K562 (cell line): ENCODE data around the gene PDLIM7. TPM values are rescaled to one million over a fixed set of nuclear protein-coding genes. Genes with fewer than 3 reads are reported as not detected.

Experiments used
- ARNT ChIP-seq, 2 experiments: fragments of 450-650 bp; IDR thresholded peaks; 2 replicates each; pipeline ENCODE4 v1.6.1; 2016; ENCODE audit warnings: mild to moderate bottlenecking in 1 of 2
- DACH1 ChIP-seq: fragments of 450-650 bp; IDR thresholded peaks from 2 replicates; pipeline ENCODE4 v1.6.1; 2018; ENCODE audit not compliant: partially characterized antibody
- DIDO1 ChIP-seq: fragments of 450-650 bp; IDR thresholded peaks from 2 replicates; pipeline ENCODE4 v1.6.1; 2016; ENCODE audit warnings: low read depth, missing biosample characterization, missing genetic modification characterization
- FOXM1 ChIP-seq, 2 experiments: fragments of 450-650 bp in 1 of 2; sonication (generic) in 1 of 2; formaldehyde crosslinking in 1 of 2; IDR thresholded peaks; 2 replicates each; pipeline versions ENCODE4 v1.6.1 to v1.9.0; 2017 to 2022; ENCODE audit warnings: low read depth in 2 of 2, mild to moderate bottlenecking in 2 of 2, missing genetic modification reagents in 1 of 2, moderate library complexity in 1 of 2
- NFATC3 ChIP-seq: fragments of 450-650 bp; IDR thresholded peaks from 2 replicates; pipeline ENCODE4 v1.6.1; 2017; ENCODE audit warnings: mild to moderate bottlenecking
- POLR2H ChIP-seq: IDR thresholded peaks from 2 replicates; pipeline ENCODE4 v1.6.1; 2016; ENCODE audit warnings: missing genetic modification characterization, low read depth, mild to moderate bottlenecking, control low read depth, missing compliant biosample characterization, moderate library complexity
- SETDB1 ChIP-seq: IDR thresholded peaks from one replicate; pipeline ENCODE4 v1.6.1; 2012; ENCODE audit warnings: low read length, control low read depth, inconsistent platforms
- SIN3A ChIP-seq, 2 experiments: fragments of 150-350 bp in 1 of 2; IDR thresholded peaks; 2 replicates each; pipeline ENCODE4 v1.6.1; 2011 to 2016; ENCODE audit warnings: borderline replicate concordance in 2 of 2, low read depth in 2 of 2, low read length in 2 of 2, mild to moderate bottlenecking in 2 of 2, moderate library complexity in 2 of 2; ENCODE audit not compliant: control insufficient read depth in 1 of 2
- SMARCA4 ChIP-seq: fragments of 450-650 bp; IDR thresholded peaks from 2 replicates; pipeline ENCODE4 v1.6.1; 2016
- TAF9B ChIP-seq: fragments of 450-650 bp; IDR thresholded peaks from 2 replicates; pipeline ENCODE4 v1.6.1; 2018; ENCODE audit warnings: mild to moderate bottlenecking; ENCODE audit not compliant: partially characterized antibody
- ZC3H4 ChIP-seq: sonication (generic); formaldehyde crosslinking; IDR thresholded peaks from 2 replicates; pipeline ENCODE4 v1.9.0; 2021; ENCODE audit warnings: missing genetic modification reagents, borderline replicate concordance
- ZFX ChIP-seq: sonication (generic); formaldehyde crosslinking; IDR thresholded peaks from 2 replicates; pipeline ENCODE4 v1.8.0; 2022; ENCODE audit warnings: mild to moderate bottlenecking, missing genetic modification reagents, moderate library complexity
- ZNF586 ChIP-seq: fragments of 450-650 bp; formaldehyde crosslinking; conservative IDR thresholded peaks from 2 replicates; pipeline ENCODE4 v1.4.0; 2020; ENCODE audit warnings: mild to moderate bottlenecking, moderate library complexity
- ZNF644 ChIP-seq: fragments of 200-800 bp; sonication (Bioruptor generic); IDR thresholded peaks from 2 replicates; pipeline ENCODE4 v1.6.1; 2016; ENCODE audit warnings: low read depth, missing genetic modification characterization, missing compliant biosample characterization
- polyA plus RNA-seq, 8 experiments: library from polyadenylated mRNA; depleted of rRNA in 4 of 8; stranded (reverse) in 5 of 8; unstranded in 3 of 8; fragments of >200 nt; fragmentation: Nextera tagmentation in 2 of 8; fragmentation: Illumina TruSeq in 1 of 8; extraction: Ambion mirVana in 2 of 8; extraction: Trizol in 1 of 8; gene quantifications; 2 replicates each; pipeline versions ENCODE4 v1.2.1 to v1.2.3, GENCODE V29; 2011 to 2014; ENCODE audit warnings: inconsistent platforms in 1 of 8, missing spikeins in 1 of 8
- total RNA-seq, 7 experiments: library from RNA; depleted of rRNA in 6 of 7; stranded (reverse); fragments of >200 nt in 6 of 7; fragmentation: Illumina TruSeq in 2 of 7; extraction: Trizol in 2 of 7; gene quantifications; 2 replicates each; pipeline versions ENCODE4 v1.2.1 to v1.2.3, GENCODE V29; 2011 to 2021; ENCODE audit warnings: low replicate concordance in 1 of 7
- TF ChIP-seq, protein P1 (sequence below): fragments of 450-650 bp; formaldehyde crosslinking; IDR thresholded peaks from 2 replicates; pipeline ENCODE4 v1.4.0; 2020; ENCODE audit warnings: mild to moderate bottlenecking, moderate library complexity

Gene PDLIM7
- total and polyA plus RNA-seq, 9 of the 15 experiments (the other 6 are each of a cell fraction or from before 2014, with no cell fraction given), result 2.1 to 124 (median 32.6) TPM

DNA sequence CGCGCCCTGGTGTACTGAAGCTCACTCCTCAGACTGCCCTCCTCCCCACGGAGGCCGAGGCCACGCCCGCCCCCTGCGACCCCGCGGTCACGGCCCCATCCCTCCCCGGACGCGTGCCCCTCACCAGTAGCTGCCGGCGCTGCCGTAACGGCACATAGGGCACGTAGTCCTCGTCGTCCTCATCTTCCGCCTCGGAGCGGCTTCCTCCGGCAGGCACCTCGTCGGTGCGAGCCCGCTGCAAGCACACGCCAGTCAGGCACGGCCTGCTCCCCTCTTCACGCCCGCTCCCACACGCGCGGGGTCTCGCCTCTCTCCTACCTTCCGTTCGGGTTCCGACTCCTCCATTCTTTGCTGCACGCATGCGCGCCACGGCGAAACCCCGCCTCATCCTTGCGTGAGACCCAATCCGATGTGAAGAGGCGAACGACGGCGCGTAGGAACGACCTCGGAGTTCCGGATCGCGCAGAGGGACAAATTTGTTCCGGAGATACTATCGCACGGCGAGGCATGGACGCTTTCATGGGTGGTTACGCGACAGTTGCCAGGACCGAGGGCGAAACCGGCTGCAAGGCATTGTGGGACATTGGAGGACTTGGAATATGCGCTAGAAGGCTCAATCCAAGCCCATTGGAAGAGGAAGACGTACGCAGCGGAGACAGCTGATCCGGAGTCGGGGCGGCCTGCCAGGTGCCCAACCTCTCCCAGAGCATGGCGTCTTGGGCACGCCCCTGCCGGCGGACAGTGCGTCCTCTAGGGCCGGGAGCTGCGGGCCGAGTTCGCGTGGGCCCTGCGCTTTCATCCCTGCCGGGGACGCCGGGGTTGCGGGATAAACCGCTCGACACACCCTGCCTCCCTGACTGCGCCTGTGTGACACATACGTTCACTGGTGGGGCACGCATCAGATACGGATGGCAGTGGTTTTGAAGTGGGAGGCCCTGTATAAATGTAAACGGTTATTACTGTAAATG lies 19.5 kb upstream of the PDLIM7 start, which contains the start of gene DDX41 (continued):
- TF ChIP-seq, protein P1, sequence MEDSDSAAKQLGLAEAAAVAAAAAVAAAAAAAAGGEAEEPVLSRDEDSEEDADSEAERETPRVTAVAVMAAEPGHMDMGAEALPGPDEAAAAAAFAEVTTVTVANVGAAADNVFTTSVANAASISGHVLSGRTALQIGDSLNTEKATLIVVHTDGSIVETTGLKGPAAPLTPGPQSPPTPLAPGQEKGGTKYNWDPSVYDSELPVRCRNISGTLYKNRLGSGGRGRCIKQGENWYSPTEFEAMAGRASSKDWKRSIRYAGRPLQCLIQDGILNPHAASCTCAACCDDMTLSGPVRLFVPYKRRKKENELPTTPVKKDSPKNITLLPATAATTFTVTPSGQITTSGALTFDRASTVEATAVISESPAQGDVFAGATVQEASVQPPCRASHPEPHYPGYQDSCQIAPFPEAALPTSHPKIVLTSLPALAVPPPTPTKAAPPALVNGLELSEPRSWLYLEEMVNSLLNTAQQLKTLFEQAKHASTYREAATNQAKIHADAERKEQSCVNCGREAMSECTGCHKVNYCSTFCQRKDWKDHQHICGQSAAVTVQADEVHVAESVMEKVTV (CRISPR knock-in tag), result 0 out of 2 replicates have a peak, but pooled peaks have one; percentile 37
- TF ChIP-seq ZC3H4 (CRISPR knock-in tag) (peak; percentile 31; the same call in 1 of the 2 replicates), ZFX (CRISPR knock-in tag) (no peak), DIDO1 (tag) (peak; percentile 79), ARNT (IDR thresholded peaks at IDR 0.05) (peak in 1 of 2 experiments; percentile 47; a peak in 1 of 4 replicates), ZNF586 (no peak), TAF9B (peak; percentile 47), SMARCA4 (0 out of 2 replicates have a peak, but pooled peaks have one; percentile 26), SETDB1 (no peak), NFATC3 (no peak), SIN3A (IDR thresholded peaks at IDR 0.05; ENCODE audit: borderline replicate concordance in 2 of 2, control insufficient read depth in 1 of 2, low read depth in 2 of 2, low read length in 2 of 2) (peak; percentile 91 to 94), FOXM1 (IDR thresholded peaks at IDR 0.05; ENCODE audit: low read depth) (peak; percentile 56; the same call in 1 of the 2 replicates), FOXM1 (CRISPR knock-in tag; IDR thresholded peaks at IDR 0.05; ENCODE audit: low read depth) (peak; percentile 45; the same call in 1 of the 2 replicates), ZNF644 (tag) (no peak), DACH1 (peak; percentile 92), POLR2H (tag) (no peak; the same call in 1 of the 2 replicates)
